DND-41 (cell line): ENCODE data around the gene RFTN1.

Experiments
- ATAC-seq: fragments of 200-7000 bp; cut with Tn5 transposase; 3 replicates; pipeline ENCODE4 v1.9.1; 2021; ENCODE audit warnings: low read depth; ENCODE audit not compliant: insufficient read depth
- DNase-seq: peaks from one replicate; pipeline ENCODE4 v3.0.0-alpha.2; 2020
- H2AFZ ChIP-seq: 2 replicates; pipeline ENCODE4 v1.6.0; 2012; ENCODE audit warnings: low read depth, low read length
- H3K27ac ChIP-seq: 2 replicates; pipeline ENCODE4 v1.5.1; 2012; ENCODE audit warnings: low read length, inconsistent platforms
- H3K27me3 ChIP-seq: fragments of 200-600 bp; sonication (generic); 2 replicates; pipeline ENCODE4 v1.6.0; 2012; ENCODE audit warnings: low read length, mild to moderate bottlenecking, inconsistent platforms; ENCODE audit not compliant: insufficient read depth, poor library complexity
- H3K36me3 ChIP-seq: 2 replicates; pipeline ENCODE4 v1.5.1; 2012; ENCODE audit warnings: low read length, inconsistent platforms; ENCODE audit not compliant: insufficient read depth
- H3K4me1 ChIP-seq: 2 replicates; pipeline ENCODE4 v1.5.1; 2012; ENCODE audit warnings: mild to moderate bottlenecking, low read length; ENCODE audit not compliant: insufficient read depth
- H3K4me2 ChIP-seq: 2 replicates; pipeline ENCODE4 v1.6.0; 2012; ENCODE audit warnings: mild to moderate bottlenecking, moderate library complexity, low read length, inconsistent platforms; ENCODE audit not compliant: insufficient read depth
- H3K4me3 ChIP-seq, 2 experiments: fragments of 200-600 bp in 1 of 2; shearing (Covaris generic) in 1 of 2; 2 replicates each; pipeline ENCODE4 v1.5.1; 2012 to 2016; ENCODE audit warnings: inconsistent platforms in 2 of 2, low read length in 2 of 2, mild to moderate bottlenecking in 2 of 2, low read depth in 1 of 2, moderate library complexity in 1 of 2
- H3K79me2 ChIP-seq: 2 replicates; pipeline ENCODE4 v1.6.0; 2012; ENCODE audit warnings: low read length, inconsistent platforms; ENCODE audit not compliant: insufficient read depth
- H3K9ac ChIP-seq: 2 replicates; pipeline ENCODE4 v1.6.0; 2012; ENCODE audit warnings: low read depth, mild to moderate bottlenecking, inconsistent platforms, low read length, moderate library complexity
- H3K9me3 ChIP-seq: 2 replicates; pipeline ENCODE4 v1.5.1; 2012; ENCODE audit warnings: low read length, moderate library complexity, mild to moderate bottlenecking, inconsistent platforms; ENCODE audit not compliant: insufficient read depth, severe bottlenecking
- H4K20me1 ChIP-seq: 2 replicates; pipeline ENCODE4 v1.6.0; 2012; ENCODE audit warnings: low read length; ENCODE audit not compliant: insufficient read depth
- CTCF ChIP-seq: IDR thresholded peaks from 2 replicates; pipeline ENCODE4 v1.5.1; 2012; ENCODE audit warnings: borderline replicate concordance, low read length, moderate library complexity, mild to moderate bottlenecking; ENCODE audit not compliant: poor library complexity, severe bottlenecking; ENCODE audit errors: extremely low read depth
- EZH2 ChIP-seq: IDR thresholded peaks from 3 replicates; pipeline ENCODE4 v1.6.1; 2012; ENCODE audit warnings: borderline replicate concordance, low read depth, mild to moderate bottlenecking, moderate library complexity, low read length, inconsistent platforms; ENCODE audit not compliant: severe bottlenecking

Gene RFTN1

GRCh38 chr3:16533928-16534574, 20.6 kb upstream of the RFTN1 start:
- Histone ChIP-seq H3K9me3 (no peaks in the 10 kb centered on the region), H4K20me1 (no peaks in the 10 kb centered on the region), H2AFZ (no peak overlapping the region), H3K27me3 (no peaks in the 10 kb centered on the region), H3K36me3 (no peaks in the 10 kb centered on the region), H3K27ac (no peak overlapping the region), H3K4me2 (no peak overlapping the region), H3K4me3 (no peak overlapping the region), H3K79me2 (no peaks in the 10 kb centered on the region), H3K4me1 (no peaks in the 10 kb centered on the region), H3K9ac (no peak overlapping the region)
- TF ChIP-seq CTCF: no peak
- ATAC-seq (no peak), DNase-seq (no peak)

- Histone ChIP-seq H3K36me3 (no peaks in the 10 kb centered on the region), H3K9ac (no peak overlapping the region), H2AFZ (no peak overlapping the region), H4K20me1 (no peaks in the 10 kb centered on the region), H3K27ac (no peak overlapping the region), H3K4me1 (no peaks in the 10 kb centered on the region), H3K4me3 (no peak overlapping the region), H3K9me3 (no peaks in the 10 kb centered on the region), H3K27me3 (no peaks in the 10 kb centered on the region), H3K79me2 (no peaks in the 10 kb centered on the region), H3K4me2 (no peak overlapping the region)
- DNase-seq (no peak), ATAC-seq (no peak)
- no peak for TF ChIP-seq EZH2
- TF ChIP-seq CTCF: peak; percentile 3
Observed at GRCh38 chr3:16529264-16529663, 15.8 kb upstream of the RFTN1 start.

GRCh38 chr3:16528581-16528993, 15.1 kb upstream of the RFTN1 start:
- no peaks in the 10 kb centered on the region for H3K27me3 ChIP-seq

More at GRCh38 chr3:16528581-16528993, 15.1 kb upstream of the RFTN1 start:
- Histone ChIP-seq H3K4me2 (no peak overlapping the region), H4K20me1 (no peaks in the 10 kb centered on the region), H2AFZ (no peak overlapping the region), H3K9me3 (no peaks in the 10 kb centered on the region), H3K79me2 (no peaks in the 10 kb centered on the region), H3K36me3 (no peaks in the 10 kb centered on the region), H3K9ac (no peak overlapping the region), H3K4me3 (no peak overlapping the region), H3K27ac (no peak overlapping the region), H3K4me1 (no peaks in the 10 kb centered on the region)
- ATAC-seq (no peak), DNase-seq (no peak)
- TF ChIP-seq CTCF: no peak
